H1 (cell line): ENCODE data around the gene MED17. TPM values are rescaled to one million over a fixed set of nuclear protein-coding genes. Genes with fewer than 3 reads are reported as not detected.

Experiments
- EP300 ChIP-seq, 2 experiments: IDR thresholded peaks; 1 replicate in 1 of 2; 2 replicates in 1 of 2; pipeline ENCODE4 v1.6.1; 2011 to 2012; ENCODE audit warnings: low read depth in 2 of 2, low read length in 2 of 2, mild to moderate bottlenecking in 2 of 2, borderline replicate concordance in 1 of 2, inconsistent platforms in 1 of 2, moderate library complexity in 1 of 2
- polyA plus RNA-seq, 7 experiments: library from polyadenylated mRNA; depleted of rRNA in 3 of 7; stranded (reverse) in 5 of 7; unstranded in 2 of 7; fragments of >200 nt in 5 of 7; fragments of 200-250 nt in 2 of 7; gene quantifications; 1 replicate in 5 of 7; 2 replicates in 1 of 7; 4 replicates in 1 of 7; pipeline versions ENCODE4 v1.2.1 to v1.2.3, GENCODE V29; 2011 to 2013; ENCODE audit warnings: missing spikeins in 2 of 7, mixed read lengths in 2 of 7
- total RNA-seq: library from RNA; stranded (reverse); fragmentation: NEBNext Ultra II Directional; extraction: Animal tissue kit (Norgen Biotek cat#: 25700); gene quantifications from 2 replicates; pipeline ENCODE4 v1.2.1, GENCODE V29; 2021

Gene MED17
- total and polyA plus RNA-seq, 2 of the 8 experiments (the other 6 are each of a cell fraction or from before 2014, with no cell fraction given): 8.8 to 33.7 TPM

- no peak for TF ChIP-seq EP300 (IDR thresholded peaks at IDR 0.05; ENCODE audit: borderline replicate concordance in 1 of 2, low read depth in 2 of 2, low read length in 2 of 2)
These were observed 43.4 kb upstream of the MED17 start (continued) for GRCh38 chr11:93740730-93741093.
